OCI-LY7 (cell line): Measurements from ENCODE around the gene CDC42EP3. TPM values are rescaled to one million over a fixed set of nuclear protein-coding genes. Genes with fewer than 3 reads are reported as not detected.

Experiments used
- BruUV-seq: library from RNA; stranded (reverse); fragments of 400-500 nt; replicated peaks from 2 replicates; lab custom pipeline; 2021; lab: Mats Ljungman, UMichigan
- CTCF ChIA-PET: fragments of 300-600 bp; sonication (Branson Sonifier 250); formaldehyde crosslinking; loops from one replicate; lab custom pipeline; 2022; ENCODE audit warnings: antibody characterized with exemption; ENCODE audit not compliant: unreplicated experiment; lab: Charles Lee
- POLR2A ChIA-PET: fragments of 300-600 bp; sonication (Branson Sonifier 250); formaldehyde crosslinking; loops from one replicate; lab custom pipeline; 2022; ENCODE audit warnings: antibody characterized with exemption; lab: Charles Lee
- DNase-seq: peaks from one replicate; pipeline ENCODE4 v3.0.0-alpha.2; 2015; ENCODE audit warnings: low spot score
- H2AFZ ChIP-seq: fragments of 200-600 bp; sonication (generic), shearing (Covaris generic); 2 replicates; pipeline ENCODE4 v1.6.1; 2014; ENCODE audit warnings: mild to moderate bottlenecking, antibody characterized with exemption, low read length, moderate library complexity
- H3K27ac ChIP-seq: fragments of 200-600 bp; sonication (generic); 2 replicates; pipeline ENCODE4 v1.5.1; 2014; ENCODE audit warnings: mixed run types, low read depth, mild to moderate bottlenecking, moderate library complexity, low read length, inconsistent platforms; ENCODE audit not compliant: poor library complexity, severe bottlenecking
- H3K36me3 ChIP-seq: fragments of 200-600 bp; sonication (generic); 2 replicates; pipeline ENCODE4 v1.6.1; 2014; ENCODE audit warnings: mild to moderate bottlenecking, antibody characterized with exemption, low read length, moderate library complexity, mixed read lengths; ENCODE audit not compliant: insufficient read depth
- H3K4me1 ChIP-seq: fragments of 200-600 bp; sonication (generic); 2 replicates; pipeline ENCODE4 v1.5.1; 2014; ENCODE audit warnings: mild to moderate bottlenecking, low read length; ENCODE audit not compliant: insufficient read depth, poor library complexity, severe bottlenecking
- H3K4me2 ChIP-seq: fragments of 200-600 bp; sonication (generic); 2 replicates; pipeline ENCODE4 v1.6.1; 2014; ENCODE audit warnings: mild to moderate bottlenecking, low read length
- H3K4me3 ChIP-seq: fragments of 200-600 bp; sonication (generic); 2 replicates; pipeline ENCODE4 v1.5.1; 2014; ENCODE audit warnings: mild to moderate bottlenecking, low read depth, low read length; ENCODE audit not compliant: poor library complexity, severe bottlenecking
- H3K79me2 ChIP-seq: fragments of 200-600 bp; sonication (generic); 2 replicates; pipeline ENCODE4 v1.6.1; 2016; ENCODE audit warnings: low read depth, mild to moderate bottlenecking, low read length, moderate library complexity, mixed read lengths; ENCODE audit not compliant: insufficient read depth
- H3K9me2 ChIP-seq: fragments of 200-600 bp; sonication (generic); 2 replicates; pipeline ENCODE4 v1.6.1; 2016; ENCODE audit warnings: mild to moderate bottlenecking, low read length, mixed read lengths; ENCODE audit not compliant: insufficient read depth
- H3K9me3 ChIP-seq: fragments of 200-600 bp; sonication (generic); 2 replicates; pipeline ENCODE4 v1.6.1; 2014; ENCODE audit warnings: mild to moderate bottlenecking, mixed run types, low read length, mixed read lengths
- H4K20me1 ChIP-seq: fragments of 200-600 bp; sonication (generic); 2 replicates; pipeline ENCODE4 v1.6.1; 2014; ENCODE audit warnings: mild to moderate bottlenecking, antibody characterized with exemption, low read length, moderate library complexity, mixed read lengths; ENCODE audit not compliant: insufficient read depth
- CTCF ChIP-seq: fragments of 200-600 bp; sonication (generic); conservative IDR thresholded peaks from 2 replicates; pipeline ENCODE4 v1.5.1; 2014; ENCODE audit warnings: mild to moderate bottlenecking, antibody characterized with exemption, low read length, moderate library complexity, mixed read lengths
- EZH2phosphoT487 ChIP-seq: fragments of 200-600 bp; sonication (generic); IDR thresholded peaks from 2 replicates; pipeline ENCODE4 v1.6.1; 2018; ENCODE audit warnings: low read depth, borderline replicate concordance, mild to moderate bottlenecking, mixed run types, antibody characterized with exemption, low read length, moderate library complexity, mixed read lengths
- intact Hi-C: fragments of 100-400 bp; cut with micrococcal nuclease; formaldehyde crosslinking; loops from one replicate; pipeline ENCODE4 v1.10.0; 2022; ENCODE audit not compliant: unreplicated experiment
- total RNA-seq, 2 experiments: library from RNA; depleted of rRNA in 1 of 2; stranded (reverse); fragments of >200 nt in 1 of 2; shearing (Covaris generic) in 1 of 2; gene quantifications; 2 replicates each; pipeline ENCODE4 v1.2.3, GENCODE V29; 2014 to 2022

The CDC42EP3 gene
- total RNA-seq, 2 experiments from 2014 or later: 7.2 to 22.9 TPM

- H3K4me2 ChIP-seq: no peak overlapping the region
- no peaks in the 10 kb centered on the region for H3K9me2 ChIP-seq
- BruUV-seq: no TSS peak
- no peak overlapping the region; the same call in 1 of the 2 replicates for H2AFZ ChIP-seq
- H3K27ac ChIP-seq: no peak overlapping the region
- ChIA-PET CTCF (interaction anchor here (1.1 kb wide), 1 partner anchor 29 kb away, joined by 3 read pairs; no protein-coding TSS in a partner anchor), POLR2A (interaction anchor here (1.3 kb wide), 1 partner anchor 37 kb away, joined by 3 read pairs; no protein-coding TSS in a partner anchor)
- no peaks in the 10 kb centered on the region for H3K36me3 ChIP-seq
- no peaks in the 10 kb centered on the region for H4K20me1 ChIP-seq
- no peak for DNase-seq
- intact Hi-C loops: no loop called here
- H3K4me1 ChIP-seq: peaks cover 4% of the 10 kb centered on the region
- H3K79me2 ChIP-seq: no peaks in the 10 kb centered on the region
- H3K4me3 ChIP-seq: no peak overlapping the region
- H3K9me3 ChIP-seq: no peaks in the 10 kb centered on the region
- TF ChIP-seq EZH2phosphoT487 (no peak), CTCF (no peak)
Measured at GRCh38 chr2:37625156-37625555, 46.3 kb downstream of the CDC42EP3 start.

DNA sequence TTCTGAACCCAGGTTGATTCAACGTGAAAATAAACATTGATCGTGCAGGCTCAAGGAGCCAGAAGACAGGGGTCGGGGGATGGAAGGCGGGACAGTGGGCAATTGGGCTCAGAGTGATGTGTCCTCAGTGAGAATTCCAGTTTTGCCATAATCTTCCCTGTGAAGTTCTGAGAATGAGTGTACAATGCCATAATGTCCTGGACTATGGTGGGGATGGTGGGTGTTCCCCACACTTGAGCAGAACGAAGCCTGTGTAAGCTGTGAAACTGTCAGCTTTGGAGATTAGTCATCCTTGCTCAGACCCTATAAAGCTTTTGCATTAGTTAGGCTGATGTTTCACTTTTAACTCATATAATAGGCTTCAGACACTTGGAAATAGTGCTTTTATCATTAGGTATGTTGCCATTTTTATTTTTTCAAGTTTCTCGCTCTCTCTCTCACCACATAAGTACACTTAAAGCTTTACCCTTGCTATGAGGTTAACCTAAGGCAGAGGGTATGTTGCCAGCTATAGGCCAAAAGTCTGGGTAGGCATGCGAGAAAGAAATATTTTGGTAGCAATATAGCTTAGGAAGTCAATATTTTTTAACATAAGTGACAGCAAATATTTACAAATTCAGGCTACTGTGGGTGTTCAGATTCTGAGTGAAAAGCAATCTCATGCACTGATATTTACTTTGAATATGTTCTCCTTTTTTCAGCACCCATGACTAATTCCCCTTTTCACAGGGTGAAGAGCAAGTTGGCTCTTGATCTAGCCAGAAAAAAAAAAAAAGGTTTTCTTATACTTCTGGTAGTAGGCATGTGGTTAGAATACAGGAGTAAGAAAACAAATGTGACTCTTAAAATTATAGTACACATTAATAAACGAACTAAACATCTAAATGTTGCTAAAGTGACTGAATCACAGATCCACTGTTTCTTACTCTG is 47.2 kb downstream of the CDC42EP3 start:
- DNase-seq: no peak
- CTCF ChIA-PET: interaction anchor here (0.6 kb wide), 1 partner anchor 30 kb away, joined by 3 read pairs; no protein-coding TSS in a partner anchor
- H3K27ac ChIP-seq: no peak overlapping the region
- intact Hi-C loops: no loop called here
- H3K4me3 ChIP-seq: no peak overlapping the region
- no peaks in the 10 kb centered on the region for H3K79me2 ChIP-seq
- H3K36me3 ChIP-seq: no peaks in the 10 kb centered on the region
- POLR2A ChIA-PET: interaction anchor here (0.5 to 1.6 kb wide), 5 partner anchors 9 to 575 kb away, joined by 3 to 4 read pairs (median 3); no protein-coding TSS in a partner anchor
- H4K20me1 ChIP-seq: no peaks in the 10 kb centered on the region
- H3K9me3 ChIP-seq: no peaks in the 10 kb centered on the region
- H2AFZ ChIP-seq: no peak overlapping the region
- TF ChIP-seq EZH2phosphoT487: no peak
- no peak for TF ChIP-seq CTCF
- H3K9me2 ChIP-seq: no peaks in the 10 kb centered on the region
- H3K4me2 ChIP-seq: no peak overlapping the region
- no TSS peak for BruUV-seq
- peaks cover 4% of the 10 kb centered on the region for H3K4me1 ChIP-seq
